K562 (cell line): Measurements from ENCODE around the gene PRRT1. TPM values are rescaled to one million over a fixed set of nuclear protein-coding genes. Genes with fewer than 3 reads are reported as not detected.

Experiments
- CEBPB ChIP-seq: fragments of 450-650 bp; IDR thresholded peaks from 2 replicates; pipeline ENCODE4 v1.6.1; 2016; ENCODE audit warnings: missing genetic modification characterization, missing compliant biosample characterization
- FOXA3 ChIP-seq, 2 experiments: fragments of 450-650 bp in 1 of 2; sonication (generic) in 1 of 2; formaldehyde crosslinking; IDR thresholded peaks in 1 of 2; conservative IDR thresholded peaks in 1 of 2; 2 replicates each; pipeline versions ENCODE4 v1.4.0 to v1.8.0; 2020 to 2022; ENCODE audit warnings: mild to moderate bottlenecking in 2 of 2, missing genetic modification reagents in 1 of 2
- GTF2A2 ChIP-seq: IDR thresholded peaks from 2 replicates; pipeline ENCODE4 v1.6.1; 2016; ENCODE audit warnings: mild to moderate bottlenecking, missing genetic modification characterization, missing compliant biosample characterization
- GTF2E2 ChIP-seq: fragments of 200-800 bp; sonication (Bioruptor generic); IDR thresholded peaks from 2 replicates; pipeline ENCODE4 v1.6.1; 2016; ENCODE audit warnings: missing genetic modification characterization, missing compliant biosample characterization
- HDAC8 ChIP-seq: fragments of 450-650 bp; IDR thresholded peaks from 2 replicates; pipeline ENCODE4 v1.6.1; 2016; ENCODE audit warnings: mild to moderate bottlenecking, missing genetic modification characterization, moderate library complexity, missing compliant biosample characterization
- HMGN3 ChIP-seq: IDR thresholded peaks from 2 replicates; pipeline ENCODE4 v1.6.1; 2011; ENCODE audit warnings: borderline replicate concordance, low read depth, mild to moderate bottlenecking, mixed read lengths, low read length; ENCODE audit not compliant: insufficient read length; ENCODE audit errors: extremely low read depth
- HNRNPL ChIP-seq: fragments of 200-400 bp; formaldehyde crosslinking; IDR thresholded peaks from 2 replicates; pipeline ENCODE4 v1.6.1; 2017; ENCODE audit warnings: low read depth, mild to moderate bottlenecking, low read length
- KAT7 ChIP-seq: sonication (generic); formaldehyde crosslinking; IDR thresholded peaks from 2 replicates; pipeline ENCODE4 v1.8.0; 2022; ENCODE audit warnings: missing genetic modification reagents, mild to moderate bottlenecking, borderline replicate concordance
- MXI1 ChIP-seq: IDR thresholded peaks from 2 replicates; pipeline ENCODE4 v1.6.1; 2011; ENCODE audit warnings: low read depth, mild to moderate bottlenecking, improper control_type of control experiment, low read length
- NFXL1 ChIP-seq: fragments of 450-650 bp; formaldehyde crosslinking; IDR thresholded peaks from 2 replicates; pipeline ENCODE4 v1.4.0; 2021; ENCODE audit warnings: mild to moderate bottlenecking
- POLR2A ChIP-seq: fragments of 450-650 bp; conservative IDR thresholded peaks from 2 replicates; pipeline ENCODE4 v1.6.1; 2016
- POLR2G ChIP-seq: fragments of 200-400 bp; formaldehyde crosslinking; IDR thresholded peaks from 2 replicates; pipeline ENCODE4 v1.6.1; 2017; ENCODE audit warnings: low read depth, mild to moderate bottlenecking, antibody characterized with exemption, low read length, moderate library complexity
- PRMT5 ChIP-seq: sonication (generic); formaldehyde crosslinking; IDR thresholded peaks from 2 replicates; pipeline ENCODE4 v1.5.0; 2020; ENCODE audit warnings: missing genetic modification reagents
- RBM15 ChIP-seq: fragments of 200-400 bp; formaldehyde crosslinking; IDR thresholded peaks from 2 replicates; pipeline ENCODE4 v1.6.1; 2018; ENCODE audit warnings: mild to moderate bottlenecking, low read length, moderate library complexity; ENCODE audit not compliant: insufficient read depth
- SIN3A ChIP-seq, 2 experiments: fragments of 150-350 bp in 1 of 2; IDR thresholded peaks; 2 replicates each; pipeline ENCODE4 v1.6.1; 2011 to 2016; ENCODE audit warnings: borderline replicate concordance in 2 of 2, low read depth in 2 of 2, low read length in 2 of 2, mild to moderate bottlenecking in 2 of 2, moderate library complexity in 2 of 2; ENCODE audit not compliant: control insufficient read depth in 1 of 2
- SMARCE1 ChIP-seq: fragments of 450-650 bp; IDR thresholded peaks from 2 replicates; pipeline ENCODE4 v1.7.1; 2016; ENCODE audit warnings: mild to moderate bottlenecking
- STAT5A ChIP-seq: IDR thresholded peaks from 2 replicates; pipeline ENCODE4 v1.6.1; 2012; ENCODE audit warnings: low read length, inconsistent platforms, borderline replicate concordance
- TCF3 ChIP-seq: sonication (generic); formaldehyde crosslinking; IDR thresholded peaks from 2 replicates; pipeline ENCODE4 v1.4.0; 2020; ENCODE audit warnings: mild to moderate bottlenecking, missing genetic modification reagents
- U2AF2 ChIP-seq: fragments of 200-400 bp; formaldehyde crosslinking; optimal IDR thresholded peaks from 2 replicates; pipeline ENCODE3; 2017; ENCODE audit warnings: low read depth, mild to moderate bottlenecking, low read length
- ZNF3 ChIP-seq: fragments of 250-450 bp; sonication (Bioruptor Pico); IDR thresholded peaks from 2 replicates; pipeline ENCODE4 v1.5.0; 2021; ENCODE audit warnings: mild to moderate bottlenecking, moderate library complexity
- ZNF347 ChIP-seq: fragments of 450-650 bp; formaldehyde crosslinking; IDR thresholded peaks from 2 replicates; pipeline ENCODE4 v1.4.0; 2020; ENCODE audit warnings: low read depth, mild to moderate bottlenecking, moderate library complexity
- ZNF436 ChIP-seq: fragments of 250-450, 450-650 bp; sonication (Bioruptor Pico); formaldehyde crosslinking; IDR thresholded peaks from 2 replicates; pipeline ENCODE4 v1.7.0; 2020; ENCODE audit warnings: mild to moderate bottlenecking
- ZNF695 ChIP-seq: fragments of 450-650 bp; formaldehyde crosslinking; IDR thresholded peaks from 2 replicates; pipeline ENCODE4 v1.4.0; 2020; ENCODE audit warnings: mild to moderate bottlenecking, moderate library complexity
- polyA plus RNA-seq, 8 experiments: library from polyadenylated mRNA; depleted of rRNA in 4 of 8; stranded (reverse) in 5 of 8; unstranded in 3 of 8; fragments of >200 nt; fragmentation: Nextera tagmentation in 2 of 8; fragmentation: Illumina TruSeq in 1 of 8; extraction: Ambion mirVana in 2 of 8; extraction: Trizol in 1 of 8; gene quantifications; 2 replicates each; pipeline versions ENCODE4 v1.2.1 to v1.2.3, GENCODE V29; 2011 to 2014; ENCODE audit warnings: inconsistent platforms in 1 of 8, missing spikeins in 1 of 8
- total RNA-seq, 7 experiments: library from RNA; depleted of rRNA in 6 of 7; stranded (reverse); fragments of >200 nt in 6 of 7; fragmentation: Illumina TruSeq in 2 of 7; extraction: Trizol in 2 of 7; gene quantifications; 2 replicates each; pipeline versions ENCODE4 v1.2.1 to v1.2.3, GENCODE V29; 2011 to 2021; ENCODE audit warnings: low replicate concordance in 1 of 7
- TF ChIP-seq, protein P1 (sequence below), 3 experiments: IDR thresholded peaks in 2 of 3; conservative IDR thresholded peaks in 1 of 3; 2 replicates each; pipeline ENCODE4 v1.5.1; 2011 to 2012; ENCODE audit warnings: low read length in 3 of 3, mild to moderate bottlenecking in 3 of 3, control low read depth in 2 of 3, improper control_type of control experiment in 1 of 3, inconsistent platforms in 1 of 3, low read depth in 1 of 3, mixed read lengths in 1 of 3, moderate library complexity in 1 of 3; ENCODE audit not compliant: insufficient read depth in 2 of 3
- TF ChIP-seq, protein P2 (sequence below): sonication (generic); formaldehyde crosslinking; IDR thresholded peaks from 2 replicates; pipeline ENCODE4 v1.8.0; 2022; ENCODE audit warnings: missing genetic modification reagents, mild to moderate bottlenecking, moderate library complexity, borderline replicate concordance
- TF ChIP-seq, protein P3 (sequence below): fragments of 250-450 bp; sonication (Bioruptor Pico); IDR thresholded peaks from 2 replicates; pipeline ENCODE4 v1.8.0; 2021; ENCODE audit warnings: moderate library complexity, mild to moderate bottlenecking, inconsistent platforms

PRRT1 gene
- total and polyA plus RNA-seq, 9 of the 15 experiments (the other 6 are each of a cell fraction or from before 2014, with no cell fraction given), result 0.14 to 3.5 (median 0.41) TPM

DNA sequence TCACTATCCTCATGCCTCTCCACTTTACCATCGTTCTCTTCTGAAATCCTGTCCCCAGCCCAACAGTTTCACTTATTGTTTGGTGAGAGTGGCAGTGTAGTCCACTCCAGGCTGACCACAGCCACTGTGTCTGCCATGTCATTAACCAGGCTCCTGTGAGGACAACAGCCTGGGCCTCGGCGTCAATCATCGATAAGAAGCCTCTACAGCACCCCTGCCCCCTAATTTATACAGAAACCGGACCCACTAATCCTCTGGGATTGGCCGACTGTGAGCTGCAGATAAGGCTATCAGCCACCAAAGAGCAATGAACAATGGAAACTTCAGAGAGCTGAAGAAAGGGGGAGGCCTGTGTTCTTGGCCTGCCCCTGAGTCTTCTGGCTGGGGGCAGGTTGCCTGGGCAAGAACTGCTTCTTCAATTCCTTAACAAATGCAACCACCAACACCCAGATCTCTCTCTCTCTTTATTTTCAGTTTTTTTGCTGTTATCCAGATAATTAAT is 16.1 kb upstream of the PRRT1 start (continued):
- TF ChIP-seq HMGN3 (no peak), HDAC8 (tag) (no peak), ZNF436 (CRISPR knock-in tag) (no peak), ZNF3 (CRISPR knock-in tag) (no peak), GTF2E2 (tag) (no peak), SMARCE1 (peak; percentile 94), NFXL1 (CRISPR knock-in tag) (0 out of 2 replicates have a peak, but pooled peaks have one; percentile 56), RBM15 (no peak), STAT5A (peak; percentile 86), U2AF2 (no peak), SIN3A (IDR thresholded peaks at IDR 0.05; ENCODE audit: borderline replicate concordance in 2 of 2, control insufficient read depth in 1 of 2, low read depth in 2 of 2, low read length in 2 of 2) (no peak), GTF2A2 (tag) (no peak), POLR2G (no peak), POLR2A (no peak; the same call in 1 of the 2 replicates), FOXA3 (CRISPR knock-in tag; conservative IDR thresholded peaks at IDR 0.05 in 1 of 2, IDR thresholded peaks at IDR 0.05 in 1 of 2) (no peak), KAT7 (CRISPR knock-in tag) (no peak), ZNF347 (CRISPR knock-in tag) (no peak), PRMT5 (no peak), HNRNPL (no peak), ZNF695 (CRISPR knock-in tag) (no peak), CEBPB (no peak), MXI1 (peak; percentile 38; the same call in 1 of the 2 replicates), TCF3 (CRISPR knock-in tag) (peak; percentile 98)
- TF ChIP-seq, protein P1, sequence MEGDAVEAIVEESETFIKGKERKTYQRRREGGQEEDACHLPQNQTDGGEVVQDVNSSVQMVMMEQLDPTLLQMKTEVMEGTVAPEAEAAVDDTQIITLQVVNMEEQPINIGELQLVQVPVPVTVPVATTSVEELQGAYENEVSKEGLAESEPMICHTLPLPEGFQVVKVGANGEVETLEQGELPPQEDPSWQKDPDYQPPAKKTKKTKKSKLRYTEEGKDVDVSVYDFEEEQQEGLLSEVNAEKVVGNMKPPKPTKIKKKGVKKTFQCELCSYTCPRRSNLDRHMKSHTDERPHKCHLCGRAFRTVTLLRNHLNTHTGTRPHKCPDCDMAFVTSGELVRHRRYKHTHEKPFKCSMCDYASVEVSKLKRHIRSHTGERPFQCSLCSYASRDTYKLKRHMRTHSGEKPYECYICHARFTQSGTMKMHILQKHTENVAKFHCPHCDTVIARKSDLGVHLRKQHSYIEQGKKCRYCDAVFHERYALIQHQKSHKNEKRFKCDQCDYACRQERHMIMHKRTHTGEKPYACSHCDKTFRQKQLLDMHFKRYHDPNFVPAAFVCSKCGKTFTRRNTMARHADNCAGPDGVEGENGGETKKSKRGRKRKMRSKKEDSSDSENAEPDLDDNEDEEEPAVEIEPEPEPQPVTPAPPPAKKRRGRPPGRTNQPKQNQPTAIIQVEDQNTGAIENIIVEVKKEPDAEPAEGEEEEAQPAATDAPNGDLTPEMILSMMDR (IDR thresholded peaks at IDR 0.05 in 2 of 3, conservative IDR thresholded peaks at IDR 0.05 in 1 of 3; ENCODE audit: insufficient read depth in 2 of 3, low read depth in 1 of 3, low read length in 3 of 3), result no peak
- TF ChIP-seq, protein P2, sequence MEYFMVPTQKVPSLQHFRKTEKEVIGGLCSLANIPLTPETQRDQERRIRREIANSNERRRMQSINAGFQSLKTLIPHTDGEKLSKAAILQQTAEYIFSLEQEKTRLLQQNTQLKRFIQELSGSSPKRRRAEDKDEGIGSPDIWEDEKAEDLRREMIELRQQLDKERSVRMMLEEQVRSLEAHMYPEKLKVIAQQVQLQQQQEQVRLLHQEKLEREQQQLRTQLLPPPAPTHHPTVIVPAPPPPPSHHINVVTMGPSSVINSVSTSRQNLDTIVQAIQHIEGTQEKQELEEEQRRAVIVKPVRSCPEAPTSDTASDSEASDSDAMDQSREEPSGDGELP (CRISPR knock-in tag), result peak; percentile 63; the same call in 1 of the 2 replicates
- TF ChIP-seq, protein P3, sequence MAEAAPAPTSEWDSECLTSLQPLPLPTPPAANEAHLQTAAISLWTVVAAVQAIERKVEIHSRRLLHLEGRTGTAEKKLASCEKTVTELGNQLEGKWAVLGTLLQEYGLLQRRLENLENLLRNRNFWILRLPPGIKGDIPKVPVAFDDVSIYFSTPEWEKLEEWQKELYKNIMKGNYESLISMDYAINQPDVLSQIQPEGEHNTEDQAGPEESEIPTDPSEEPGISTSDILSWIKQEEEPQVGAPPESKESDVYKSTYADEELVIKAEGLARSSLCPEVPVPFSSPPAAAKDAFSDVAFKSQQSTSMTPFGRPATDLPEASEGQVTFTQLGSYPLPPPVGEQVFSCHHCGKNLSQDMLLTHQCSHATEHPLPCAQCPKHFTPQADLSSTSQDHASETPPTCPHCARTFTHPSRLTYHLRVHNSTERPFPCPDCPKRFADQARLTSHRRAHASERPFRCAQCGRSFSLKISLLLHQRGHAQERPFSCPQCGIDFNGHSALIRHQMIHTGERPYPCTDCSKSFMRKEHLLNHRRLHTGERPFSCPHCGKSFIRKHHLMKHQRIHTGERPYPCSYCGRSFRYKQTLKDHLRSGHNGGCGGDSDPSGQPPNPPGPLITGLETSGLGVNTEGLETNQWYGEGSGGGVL (CRISPR knock-in tag), result no peak
